ES-I3 (cell line): ENCODE results near the gene PFN2.
"Not testable (repeated sequence)": the region's sequence is repeated elsewhere in the genome, so short reads cannot be mapped to it uniquely, and the experiment has no call there.

ENCODE experiments used
- H3K36me3 ChIP-seq: 2 replicates; pipeline ENCODE4 v1.6.1; 2013; ENCODE audit warnings: mild to moderate bottlenecking, low read length, control low read depth, moderate library complexity; ENCODE audit not compliant: insufficient read depth
- H3K4me1 ChIP-seq: 2 replicates; pipeline ENCODE4 v1.6.1; 2013; ENCODE audit warnings: mild to moderate bottlenecking, control low read depth, low read length; ENCODE audit not compliant: insufficient read depth
- H3K9ac ChIP-seq: 2 replicates; pipeline ENCODE4 v1.6.1; 2013; ENCODE audit warnings: low read depth, mild to moderate bottlenecking, low read length, moderate library complexity
- H3K9me3 ChIP-seq: 2 replicates; pipeline ENCODE4 v1.6.1; 2013; ENCODE audit warnings: mild to moderate bottlenecking, low read length, moderate library complexity; ENCODE audit not compliant: control insufficient read depth, insufficient read depth

PFN2 gene, protein sequence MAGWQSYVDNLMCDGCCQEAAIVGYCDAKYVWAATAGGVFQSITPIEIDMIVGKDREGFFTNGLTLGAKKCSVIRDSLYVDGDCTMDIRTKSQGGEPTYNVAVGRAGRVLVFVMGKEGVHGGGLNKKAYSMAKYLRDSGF

DNA sequence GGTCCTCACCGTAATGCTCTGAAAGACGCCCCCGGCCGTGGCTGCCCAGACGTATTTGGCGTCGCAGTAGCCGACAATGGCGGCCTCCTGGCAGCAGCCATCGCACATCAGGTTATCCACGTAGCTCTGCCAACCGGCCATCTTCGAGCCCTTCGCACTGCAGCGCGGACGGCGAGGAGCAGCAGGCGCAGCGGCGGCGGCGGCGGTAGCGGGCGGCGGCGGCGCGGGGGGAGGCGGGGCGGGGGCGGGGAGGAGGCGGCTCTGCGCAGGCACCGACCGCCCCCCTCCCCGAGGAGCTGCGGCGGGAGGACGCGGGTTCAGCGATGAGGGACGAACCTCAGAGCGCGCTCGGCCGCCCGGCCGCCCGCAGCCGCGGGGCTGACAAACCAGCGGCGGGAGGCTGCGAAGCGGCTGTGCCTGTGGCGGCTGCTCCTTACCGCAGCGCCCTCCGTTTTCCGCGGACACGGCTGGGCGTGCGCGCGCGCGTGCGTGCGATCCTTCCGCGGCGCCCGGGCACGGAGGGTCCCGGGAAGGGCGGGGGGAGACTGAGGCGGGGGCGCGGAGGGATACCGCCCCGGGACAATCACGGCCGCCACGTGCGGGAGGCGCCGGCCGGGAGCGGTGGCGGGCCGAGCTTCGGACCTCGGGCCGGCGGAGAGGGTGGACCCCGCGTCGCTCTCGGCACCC lies at the start of gene PFN2:
TSS of gene PFN2 (minus strand) at position 180 of the 687 bp plus-strand sequence. CDS start at position 141, 39 bp downstream.
- H3K36me3 ChIP-seq, result peaks cover 5% of the 10 kb centered on the region
- no peaks in the 10 kb centered on the region for H3K9me3 ChIP-seq
- H3K4me1 ChIP-seq, result peaks cover 10% of the 10 kb centered on the region
- peak within 1 kb of the TSS; percentile 97 for H3K9ac ChIP-seq

DNA sequence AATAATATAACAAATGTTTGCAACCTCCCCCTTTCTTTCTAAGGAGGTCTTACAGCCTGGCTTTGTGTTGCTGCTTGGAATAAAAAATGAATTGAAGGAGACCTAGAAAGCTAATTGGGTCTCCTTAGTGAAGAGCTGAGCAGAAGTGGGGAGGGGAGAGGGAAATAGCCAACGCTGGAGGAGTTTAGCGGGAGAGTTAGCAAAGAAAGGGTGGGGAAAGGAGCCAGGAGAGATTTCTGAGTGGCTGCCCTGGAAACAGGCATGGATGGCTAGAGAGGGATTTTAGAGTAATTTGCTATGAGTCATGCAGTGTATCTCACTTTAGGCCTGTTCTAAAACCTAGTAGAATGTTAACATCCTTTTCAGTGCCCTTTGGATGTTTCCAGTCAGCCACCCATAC lies 45.2 kb upstream of the PFN2 start:
- no peaks in the 10 kb centered on the region for H3K9me3 ChIP-seq
- H3K9ac ChIP-seq, result no peak overlapping the region
- H3K4me1 ChIP-seq, result no peaks in the 10 kb centered on the region
- no peaks in the 10 kb centered on the region for H3K36me3 ChIP-seq

DNA sequence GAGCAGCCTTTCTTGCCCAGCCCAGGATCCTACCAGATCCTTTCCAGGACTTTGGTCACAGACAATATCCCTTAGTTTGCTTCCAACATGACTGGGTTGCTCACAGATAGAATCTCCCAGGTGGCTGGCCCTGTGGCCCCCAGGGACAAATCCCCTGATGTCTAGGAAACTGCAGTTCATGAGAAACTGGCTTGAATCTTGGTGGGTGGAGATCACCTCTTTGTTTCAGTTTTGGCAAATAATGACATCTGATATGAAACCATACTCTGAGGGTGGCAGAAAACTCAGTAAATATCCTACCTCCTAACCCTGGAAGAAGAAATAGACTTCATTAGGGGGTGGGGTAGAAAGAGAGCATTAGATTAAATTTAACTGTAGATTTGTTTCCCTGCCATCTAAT lies 44.1 kb upstream of the PFN2 start:
- H3K36me3 ChIP-seq, result no peaks in the 10 kb centered on the region

DNA sequence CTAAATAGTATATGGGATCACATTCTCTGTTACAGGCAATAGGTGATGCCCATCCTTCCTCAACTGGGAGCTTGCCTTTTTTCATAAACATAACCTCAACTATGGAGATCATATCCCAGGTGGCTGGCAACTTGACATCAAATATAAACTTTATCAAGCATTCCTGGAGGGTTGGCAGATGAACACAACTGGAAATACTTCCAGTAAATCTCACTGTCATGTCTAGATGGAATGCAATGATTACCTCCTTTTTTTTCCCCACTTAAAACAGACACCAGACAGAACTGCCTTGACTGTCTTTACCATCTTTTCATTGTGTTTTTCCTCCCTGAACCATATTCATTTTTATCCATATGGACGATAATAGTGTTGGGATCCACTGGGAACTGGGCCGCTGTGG lies 43.1 kb upstream of the PFN2 start:
- Histone ChIP-seq H3K9me3 (no peaks in the 10 kb centered on the region), H3K9ac (no peak overlapping the region), H3K4me1 (no peaks in the 10 kb centered on the region)

More for the DNA sequence above, 44.1 kb upstream of the PFN2 start:
- no peak overlapping the region for H3K9ac ChIP-seq
- no peaks in the 10 kb centered on the region for H3K4me1 ChIP-seq
- H3K9me3 ChIP-seq, result no peaks in the 10 kb centered on the region

DNA sequence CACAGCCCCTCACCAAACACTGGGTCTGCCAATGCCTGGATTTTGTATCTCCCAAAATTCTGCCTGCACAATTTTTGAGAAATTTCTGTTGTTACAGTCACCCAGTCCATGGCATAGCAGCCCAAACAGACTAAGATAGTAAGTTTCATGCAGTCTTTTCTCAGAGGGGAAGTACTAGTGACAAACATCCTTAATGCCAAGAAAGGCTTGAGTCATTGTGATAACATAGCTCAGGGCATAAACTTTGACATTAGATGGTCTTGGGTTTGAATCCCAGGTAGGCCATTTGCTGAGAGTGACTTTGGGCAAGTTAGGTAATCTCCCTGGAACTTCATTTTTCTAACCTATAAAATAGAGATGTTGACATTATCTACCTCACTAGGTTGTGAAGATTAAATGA lies 36.1 kb upstream of the PFN2 start:
- Histone ChIP-seq H3K9ac (no peak overlapping the region), H3K9me3 (no peaks in the 10 kb centered on the region), H3K36me3 (no peaks in the 10 kb centered on the region), H3K4me1 (no peaks in the 10 kb centered on the region)

More for the DNA sequence above, 43.1 kb upstream of the PFN2 start:
- H3K36me3 ChIP-seq, result no peaks in the 10 kb centered on the region

DNA sequence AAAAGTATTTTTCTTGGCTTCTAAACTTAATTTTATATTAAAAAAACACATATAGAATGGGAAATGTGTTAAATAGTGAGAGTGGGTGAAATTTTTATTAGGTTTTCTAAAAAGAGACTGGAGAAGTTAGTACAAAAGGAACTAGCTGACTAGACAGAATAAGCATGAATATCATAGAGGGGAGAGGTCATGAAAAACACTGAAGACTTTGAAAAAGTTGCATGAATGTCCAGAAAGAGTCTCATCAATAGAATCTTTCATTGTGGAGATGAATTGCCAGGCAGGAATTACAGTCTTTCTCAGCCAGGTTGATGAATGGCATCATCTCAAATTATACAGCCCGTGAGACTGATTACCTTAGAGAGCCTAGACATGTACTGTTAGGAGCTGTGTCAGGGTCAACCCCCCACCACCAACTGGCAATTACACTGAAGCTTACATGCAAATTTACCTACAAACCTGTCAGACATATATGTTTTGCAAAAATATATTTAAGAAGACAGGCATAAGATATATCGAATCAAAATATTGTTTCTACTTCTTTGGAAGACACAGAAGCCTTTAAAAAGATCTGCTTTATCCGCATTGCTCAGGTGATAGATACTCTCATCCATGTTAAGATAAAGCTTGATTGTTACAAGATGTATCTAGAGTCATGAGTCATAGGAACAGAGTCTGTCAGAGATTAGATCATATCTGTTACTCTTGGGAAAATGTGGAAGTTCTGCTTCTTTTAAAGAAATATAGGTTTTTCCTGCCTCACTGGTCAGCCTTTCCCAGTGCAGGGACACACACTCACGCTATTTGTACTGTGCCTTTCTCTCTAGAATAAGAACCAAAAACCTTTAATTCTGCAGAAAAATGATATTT lies 34.8 kb upstream of the PFN2 start:
- no peaks in the 10 kb centered on the region for H3K4me1 ChIP-seq

DNA sequence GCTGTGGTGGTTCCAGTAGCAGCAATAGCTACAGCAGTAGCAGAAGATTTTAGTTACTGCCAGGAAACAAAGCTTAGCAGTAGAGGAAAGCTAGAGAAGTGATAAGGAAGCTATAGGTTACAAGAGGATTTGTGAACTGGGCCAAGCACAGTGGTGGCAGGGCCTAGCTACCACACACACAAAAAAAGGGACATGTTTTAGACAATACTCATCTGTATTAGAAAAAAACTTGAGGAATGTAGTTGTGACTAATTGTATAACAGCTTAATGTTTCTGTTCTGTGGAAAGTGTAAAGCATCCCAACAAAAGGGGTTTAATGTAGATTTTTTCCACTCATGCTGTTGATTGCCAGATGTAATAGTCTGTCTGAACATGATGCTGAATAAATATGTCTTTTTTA lies 29.9 kb upstream of the PFN2 start:
- Histone ChIP-seq H3K9ac (no peak overlapping the region), H3K36me3 (no peaks in the 10 kb centered on the region), H3K4me1 (no peaks in the 10 kb centered on the region), H3K9me3 (peaks cover 3% of the 10 kb centered on the region; the same call in 1 of the 2 replicates)

More for the DNA sequence above, 34.8 kb upstream of the PFN2 start:
- H3K9me3 ChIP-seq, result no peaks in the 10 kb centered on the region
- no peaks in the 10 kb centered on the region for H3K36me3 ChIP-seq
- H3K9ac ChIP-seq, result no peak overlapping the region

DNA sequence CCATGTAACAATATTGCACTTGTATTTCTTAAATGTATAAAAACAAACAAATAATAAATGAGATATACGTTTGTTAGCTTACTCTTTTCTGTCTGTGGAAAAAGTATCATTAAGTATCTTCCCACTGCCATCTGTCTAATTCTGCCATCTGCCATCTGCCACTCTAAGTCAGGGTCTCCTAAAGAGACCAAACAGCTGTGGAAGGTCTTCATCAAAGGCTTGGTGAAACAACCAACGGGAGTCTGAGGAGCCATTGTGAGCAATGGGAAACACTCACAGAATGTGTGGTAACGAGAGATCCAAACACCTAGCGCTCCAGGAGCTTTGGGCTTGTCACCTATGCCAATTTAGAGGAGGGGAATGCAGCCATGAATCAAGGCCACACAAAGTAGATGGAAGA lies 28.7 kb upstream of the PFN2 start:
- H3K9ac ChIP-seq, result no peak overlapping the region
- H3K4me1 ChIP-seq, result no peaks in the 10 kb centered on the region
- peaks cover 3% of the 10 kb centered on the region; the same call in 1 of the 2 replicates for H3K9me3 ChIP-seq
- H3K36me3 ChIP-seq, result no peaks in the 10 kb centered on the region

DNA sequence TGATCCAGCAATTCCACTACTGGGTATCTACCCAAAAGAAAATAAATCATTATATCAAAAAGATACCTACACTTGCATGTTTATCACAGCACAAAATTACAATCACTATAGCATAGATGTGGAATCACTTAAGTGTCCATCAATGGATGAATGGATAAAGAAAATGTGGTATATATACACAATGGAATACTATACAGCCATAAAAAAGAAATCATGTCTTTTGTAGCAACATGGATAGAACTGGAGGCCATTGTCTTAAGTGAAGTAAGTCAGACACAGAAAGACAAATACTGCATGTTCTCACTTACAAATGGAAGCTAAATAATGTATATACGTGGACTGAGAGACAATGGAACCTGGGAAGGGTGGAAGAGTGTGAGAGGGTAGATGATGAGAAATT lies 28.3 kb upstream of the PFN2 start:
- Histone ChIP-seq H3K36me3 (no peaks in the 10 kb centered on the region), H3K4me1 (no peaks in the 10 kb centered on the region), H3K9ac (no peak overlapping the region), H3K9me3 (peaks cover 3% of the 10 kb centered on the region; the same call in 1 of the 2 replicates)

DNA sequence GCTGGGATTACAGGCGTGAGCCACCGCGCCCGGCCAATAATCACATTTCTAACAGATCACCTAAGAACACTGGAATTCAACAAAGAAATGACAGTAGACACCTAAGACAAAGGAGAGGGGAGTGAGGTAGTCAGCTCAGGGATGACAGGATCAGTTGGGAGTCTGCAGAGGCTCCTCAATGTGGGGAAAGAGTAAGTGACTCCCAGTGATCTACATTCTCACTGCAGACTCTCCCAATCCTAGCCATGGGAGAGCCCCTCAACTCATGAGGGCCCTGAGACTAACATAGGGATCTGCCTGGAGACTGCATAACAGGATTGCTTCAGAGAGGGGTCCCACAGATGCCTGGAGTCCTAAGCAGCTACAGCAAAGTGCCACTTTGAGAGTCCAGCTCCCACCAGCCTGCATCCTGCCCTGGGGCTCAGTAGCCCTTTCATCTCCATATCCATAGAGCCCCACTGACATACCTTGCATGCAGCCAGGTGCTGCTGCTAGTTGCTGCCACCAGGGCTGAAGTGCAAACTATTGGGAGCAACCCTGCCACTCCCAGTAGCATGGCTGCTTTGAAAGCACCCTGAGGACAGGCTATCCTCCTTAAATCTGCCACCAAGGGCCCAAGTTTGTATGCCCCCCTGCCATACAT lies 21.8 kb upstream of the PFN2 start:
- H3K36me3 ChIP-seq, result no peaks in the 10 kb centered on the region
- H3K9me3 ChIP-seq, result peaks cover 8% of the 10 kb centered on the region
- no peak overlapping the region for H3K9ac ChIP-seq
- peaks cover 7% of the 10 kb centered on the region for H3K4me1 ChIP-seq

DNA sequence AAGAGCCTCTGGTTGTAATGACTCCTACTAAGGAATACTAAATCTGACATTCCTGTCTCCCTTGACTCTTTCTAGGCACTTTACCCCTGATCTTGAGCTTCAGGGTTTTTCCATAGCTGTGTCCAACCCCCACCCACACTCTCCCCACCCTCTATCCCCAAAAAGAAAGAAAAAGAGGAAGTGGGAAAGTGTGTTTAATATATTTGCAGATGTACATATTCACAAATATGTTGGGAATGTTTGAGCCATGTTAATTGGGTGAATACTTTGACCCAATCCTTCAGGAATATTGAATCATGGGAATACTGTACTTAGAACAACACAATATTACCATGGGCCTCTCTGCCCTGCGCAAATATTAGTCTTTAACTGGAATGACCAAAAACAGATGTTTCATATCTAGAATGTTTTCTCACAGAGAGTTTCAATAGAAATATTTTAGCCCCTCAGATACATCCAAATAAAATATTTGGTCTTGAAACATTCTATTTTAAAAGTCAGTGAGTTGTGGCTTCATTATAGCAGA lies 19.8 kb upstream of the PFN2 start:
- peaks cover 7% of the 10 kb centered on the region for H3K4me1 ChIP-seq
- peaks cover 5% of the 10 kb centered on the region for H3K9me3 ChIP-seq
- H3K36me3 ChIP-seq, result no peaks in the 10 kb centered on the region
- H3K9ac ChIP-seq, result no peak overlapping the region

DNA sequence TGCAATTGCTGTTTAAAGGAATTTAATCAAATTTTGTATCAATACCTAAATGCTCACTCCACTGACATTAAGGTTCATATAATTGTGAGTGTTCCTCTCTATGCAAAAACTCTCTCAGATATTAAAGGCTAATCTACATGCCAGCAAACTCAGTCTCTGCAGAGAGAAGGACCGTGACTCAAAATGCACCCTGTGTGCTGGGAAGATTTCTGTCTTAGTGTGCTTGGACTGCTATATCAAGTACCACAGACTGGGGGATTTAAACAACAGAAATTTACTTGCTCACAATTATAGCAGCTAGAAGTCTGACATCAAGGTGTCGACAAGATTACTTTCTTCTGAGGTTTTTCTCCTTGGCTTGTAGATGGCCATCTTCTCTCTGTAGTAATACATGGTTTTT lies 18.6 kb upstream of the PFN2 start:
- H3K4me1 ChIP-seq, result peaks cover 7% of the 10 kb centered on the region
- no peaks in the 10 kb centered on the region for H3K36me3 ChIP-seq
- no peak overlapping the region for H3K9ac ChIP-seq
- peaks cover 5% of the 10 kb centered on the region; the same call in 1 of the 2 replicates for H3K9me3 ChIP-seq

DNA sequence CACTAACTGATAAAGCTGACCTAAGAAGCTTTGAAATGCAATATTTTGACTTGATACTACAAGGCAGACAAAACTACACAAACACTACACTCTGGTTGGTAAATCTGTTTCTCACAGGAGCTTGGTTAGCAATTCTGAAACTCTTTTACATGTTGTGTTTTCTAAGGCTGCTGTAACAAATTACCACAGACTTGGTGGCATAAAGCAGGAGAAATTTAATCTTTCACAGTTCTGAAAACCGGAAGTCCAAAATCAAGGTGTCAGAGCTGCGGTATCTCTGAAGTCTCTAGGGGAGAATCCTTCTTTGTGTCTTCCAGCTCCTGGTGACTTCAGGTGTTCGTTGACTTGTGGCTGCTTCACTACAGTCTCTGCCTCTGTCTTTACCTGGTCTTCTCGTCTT lies 12.9 kb upstream of the PFN2 start:
- Histone ChIP-seq H3K9ac (no peak overlapping the region), H3K4me1 (no peaks in the 10 kb centered on the region), H3K36me3 (no peaks in the 10 kb centered on the region), H3K9me3 (no peaks in the 10 kb centered on the region)

DNA sequence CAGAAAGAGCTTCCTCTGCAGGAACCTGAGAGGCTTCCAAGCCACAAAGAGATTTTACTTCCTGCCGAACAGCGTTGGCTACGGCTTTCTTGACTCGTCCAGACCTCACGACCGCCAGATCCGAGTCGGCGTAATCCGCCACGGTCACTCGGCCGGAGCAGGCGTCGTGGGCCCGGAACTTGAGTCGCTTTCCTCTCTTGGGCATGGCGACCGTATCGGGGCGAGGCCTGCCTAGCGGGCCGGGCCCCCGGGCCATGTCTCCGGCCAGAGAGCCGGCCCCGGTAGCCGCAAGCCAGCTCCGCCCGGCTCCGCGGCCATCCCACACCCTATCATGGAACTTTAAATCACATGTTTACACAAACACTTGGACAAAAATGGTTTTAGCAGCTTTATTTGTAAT lies 12.4 kb upstream of the PFN2 start:
- H3K4me1 ChIP-seq, H3K9ac ChIP-seq, H3K9me3 ChIP-seq, H3K36me3 ChIP-seq: not testable (repeated sequence)
